Activated CD8-positive, alpha-beta memory T cell treated with anti-CD3 and anti-CD28 coated beads, Interleukin-2, amount 50 U/mL, for 48 hours (primary cell): ENCODE data around the gene ABAT.
"Not testable (repeated sequence)": the region's sequence is repeated elsewhere in the genome, so short reads cannot be mapped to it uniquely, and the experiment has no call there.

Source experiments
- DNase-seq: peaks from one replicate; pipeline ENCODE4 v3.0.0-alpha.2; 2020

Gene ABAT

DNA sequence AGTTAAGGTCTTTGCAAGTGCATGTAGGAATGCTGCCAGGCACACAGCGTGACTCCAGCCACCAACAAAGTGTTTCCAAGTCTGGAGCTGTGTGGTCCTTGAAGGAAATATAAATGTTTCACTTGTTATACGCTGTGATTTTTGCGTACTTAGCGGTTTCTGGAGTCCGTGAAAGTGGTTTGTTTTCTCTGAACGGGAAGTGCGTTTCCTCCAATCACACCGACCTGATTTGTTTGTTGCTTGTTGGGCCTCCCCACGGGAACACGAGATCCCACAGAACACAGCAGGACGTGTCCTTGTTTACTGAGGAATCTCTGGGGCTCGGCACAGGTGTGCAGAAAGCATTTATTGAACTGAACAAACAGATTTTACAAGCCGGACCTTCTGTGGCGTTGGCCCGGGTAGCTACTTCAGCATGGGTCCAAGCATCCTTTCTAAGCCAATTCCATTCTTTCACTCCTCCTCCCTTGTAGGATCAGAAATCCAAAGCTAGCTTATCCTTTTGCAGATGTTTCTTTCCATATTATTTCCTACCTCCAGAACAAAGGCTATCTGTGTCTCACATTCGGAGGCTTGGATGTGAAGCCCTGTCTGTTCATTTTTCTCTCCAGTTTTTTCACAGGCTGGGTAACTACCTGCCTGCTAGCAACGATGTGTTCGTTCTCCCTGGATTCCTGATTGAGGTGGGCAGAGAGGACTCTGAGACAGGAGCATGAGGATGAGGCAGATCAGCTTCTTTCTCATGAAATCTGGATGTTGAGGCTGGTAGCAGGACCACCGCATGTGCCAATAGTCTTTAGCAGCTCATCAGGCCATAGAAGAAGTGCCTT is 44.6 kb downstream of the ABAT start:
- no peak for DNase-seq

DNA sequence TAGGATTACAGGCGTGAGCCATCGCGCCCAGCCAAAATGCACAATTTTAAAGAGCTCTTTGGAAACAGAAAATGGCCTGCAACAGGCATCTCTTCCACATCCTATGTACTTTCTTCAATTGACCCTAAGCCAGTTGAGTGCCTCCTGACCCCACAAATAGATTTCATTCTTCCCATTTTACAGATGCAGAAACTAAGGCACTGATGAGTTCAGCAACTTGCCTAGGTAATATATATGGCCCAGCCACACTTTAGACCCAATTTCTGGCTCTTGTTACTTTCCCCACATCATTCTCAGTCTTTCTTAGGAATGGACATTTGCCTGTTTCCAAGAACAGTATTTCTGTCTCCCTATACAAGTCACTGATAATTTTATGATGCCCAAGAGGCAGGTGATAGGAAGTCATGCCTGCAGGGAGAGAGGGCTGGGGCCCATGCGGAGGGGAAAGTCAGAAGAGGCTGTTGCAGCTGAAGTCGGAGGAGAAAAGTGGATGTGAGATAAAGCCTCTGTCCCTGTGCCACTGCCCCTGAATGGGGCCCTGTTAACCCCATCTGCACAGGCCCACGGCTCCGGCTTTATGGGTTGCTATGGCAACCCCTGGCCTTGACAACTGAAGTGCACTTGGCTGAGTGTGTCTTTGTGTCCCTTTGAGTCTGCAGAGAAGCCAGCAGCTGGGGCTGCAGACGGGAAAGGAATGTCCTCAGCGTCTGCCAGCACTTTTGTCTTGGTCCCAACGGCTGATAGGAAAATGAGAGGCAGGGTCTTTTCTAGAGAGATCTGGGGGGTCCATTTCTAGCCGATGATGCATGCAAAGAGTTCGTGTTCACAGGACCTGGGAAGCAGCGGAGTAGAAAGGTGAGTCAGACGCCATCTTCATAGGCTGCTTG is 45.9 kb downstream of the ABAT start:
- no peak for DNase-seq

DNA sequence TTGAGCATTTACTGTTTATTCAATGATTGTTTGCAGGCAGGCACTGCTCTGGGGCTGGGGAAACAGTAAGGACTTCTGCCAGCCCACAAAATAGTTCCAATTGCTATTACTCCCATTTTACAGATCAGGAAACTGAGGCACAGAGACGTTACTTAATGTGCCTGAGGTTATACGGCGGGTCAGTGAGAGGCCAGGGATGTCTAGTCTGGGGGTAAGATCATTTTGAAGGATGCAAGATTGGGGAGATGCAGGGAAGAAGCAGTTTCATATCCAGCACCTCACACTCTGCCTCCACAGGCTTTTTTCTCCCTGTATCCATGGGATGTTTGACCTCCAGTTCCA is 46.5 kb downstream of the ABAT start:
- DNase-seq: no peak

DNA sequence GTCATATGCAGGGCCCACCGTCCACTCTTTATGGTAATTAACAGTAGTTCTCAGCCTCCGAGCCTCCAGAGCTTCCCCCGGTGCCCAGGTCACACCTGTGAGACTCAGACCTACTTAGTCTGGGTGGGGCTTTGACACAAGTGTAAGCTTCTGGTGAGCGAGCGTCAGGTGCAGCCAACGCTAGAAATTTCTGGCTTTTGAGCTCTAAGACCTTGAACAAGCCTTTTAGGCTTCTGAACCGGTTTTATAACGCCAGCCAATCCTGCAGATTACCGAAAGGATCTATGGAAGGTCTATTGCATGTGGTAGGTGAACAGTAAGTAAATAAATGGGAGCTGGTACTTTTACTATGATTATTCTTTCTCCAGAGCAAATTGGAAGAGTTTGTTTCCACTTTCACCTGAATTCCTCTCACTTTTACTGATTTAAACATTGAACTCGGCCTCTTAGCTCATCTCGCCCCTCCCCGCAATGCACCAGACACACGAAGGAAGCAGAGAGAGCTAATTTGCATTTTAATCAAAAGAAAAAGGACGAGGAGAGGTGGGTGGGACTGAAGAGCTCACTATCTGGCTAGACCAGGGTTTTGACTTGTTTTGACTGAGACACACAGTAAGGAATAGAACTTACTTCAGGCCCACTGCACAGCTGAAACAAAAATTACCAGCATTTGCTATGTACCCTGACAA is 47.1 kb downstream of the ABAT start:
- no peak for DNase-seq

DNA sequence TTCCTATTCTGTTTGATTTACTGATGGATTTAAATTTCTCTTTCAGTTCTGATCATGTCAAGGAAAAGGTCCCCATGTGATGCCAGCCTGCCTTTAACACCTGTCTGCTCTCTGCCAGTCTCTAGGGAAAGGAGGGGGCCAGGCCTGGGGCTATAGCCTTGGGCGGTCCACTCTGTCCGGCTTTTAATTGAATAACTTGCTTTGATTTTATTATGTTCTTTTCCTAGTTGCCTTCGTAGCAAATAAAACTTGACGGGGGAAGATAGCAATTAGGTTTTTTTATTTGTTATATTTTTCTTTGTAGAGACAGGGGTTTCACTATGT is 47.6 kb downstream of the ABAT start:
- DNase-seq: no peak

DNA sequence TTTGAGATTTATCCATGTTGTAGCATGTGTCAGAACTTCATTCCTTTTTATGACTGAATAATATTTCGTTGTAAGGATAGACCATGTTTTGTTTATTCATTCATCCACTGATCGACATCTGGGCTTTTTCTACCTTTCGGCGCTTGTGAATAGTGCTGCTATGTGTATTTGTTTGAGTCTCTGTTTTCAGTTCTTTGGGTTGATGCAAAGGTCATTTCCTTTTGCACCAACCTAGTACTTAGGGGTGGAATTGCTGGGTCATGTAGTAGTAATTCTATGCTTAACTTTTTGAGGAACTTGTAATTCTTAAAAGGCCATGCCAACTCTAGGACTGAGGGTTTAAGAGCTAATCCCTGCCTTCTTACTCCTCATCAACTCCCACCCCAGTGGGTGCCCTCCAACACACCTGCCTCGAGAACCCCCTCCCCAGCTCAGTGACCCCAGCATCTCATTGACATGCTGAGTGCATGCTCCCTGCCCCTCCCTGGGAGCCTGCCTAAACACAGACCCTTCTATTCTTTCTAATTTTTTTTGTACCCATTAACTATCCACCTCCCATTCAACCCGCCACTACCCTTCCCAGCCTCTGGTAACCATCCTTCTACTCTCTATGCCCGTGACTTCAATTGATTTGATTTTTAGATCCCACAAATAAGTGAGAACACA is 51.2 kb downstream of the ABAT start:
- no peak for DNase-seq

DNA sequence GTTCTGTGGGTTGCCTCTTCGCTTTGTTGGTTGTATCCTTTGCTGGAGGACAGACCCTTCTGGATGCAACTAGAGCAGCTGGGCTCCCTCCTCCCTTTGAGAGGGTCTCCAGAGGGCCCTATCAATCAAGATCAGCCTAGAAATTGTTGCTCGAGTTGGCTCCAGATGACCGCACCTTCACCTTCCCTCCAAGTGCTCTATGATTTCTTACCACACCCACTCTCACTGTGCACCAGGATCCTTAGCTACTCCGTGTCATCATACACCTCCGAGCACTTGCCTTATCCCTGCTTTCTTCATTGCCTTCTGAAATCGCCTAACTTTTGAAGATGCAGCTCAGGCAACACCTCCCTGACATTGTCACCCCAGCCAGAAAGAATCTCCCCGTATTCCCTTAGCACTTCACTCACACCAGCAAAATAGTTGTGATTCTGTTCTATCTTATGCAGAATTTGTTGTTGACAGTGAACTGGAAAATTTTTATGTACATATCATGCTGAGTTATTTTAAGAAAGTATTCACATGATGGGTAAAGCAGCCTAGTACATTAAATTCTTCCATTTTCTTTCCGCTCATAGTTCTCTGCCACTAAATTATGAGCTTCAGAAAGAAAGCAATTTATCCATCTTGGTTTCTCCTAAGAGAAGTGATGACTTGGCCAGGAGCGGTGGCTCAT is 52.9 kb downstream of the ABAT start:
- no peak for DNase-seq

DNA sequence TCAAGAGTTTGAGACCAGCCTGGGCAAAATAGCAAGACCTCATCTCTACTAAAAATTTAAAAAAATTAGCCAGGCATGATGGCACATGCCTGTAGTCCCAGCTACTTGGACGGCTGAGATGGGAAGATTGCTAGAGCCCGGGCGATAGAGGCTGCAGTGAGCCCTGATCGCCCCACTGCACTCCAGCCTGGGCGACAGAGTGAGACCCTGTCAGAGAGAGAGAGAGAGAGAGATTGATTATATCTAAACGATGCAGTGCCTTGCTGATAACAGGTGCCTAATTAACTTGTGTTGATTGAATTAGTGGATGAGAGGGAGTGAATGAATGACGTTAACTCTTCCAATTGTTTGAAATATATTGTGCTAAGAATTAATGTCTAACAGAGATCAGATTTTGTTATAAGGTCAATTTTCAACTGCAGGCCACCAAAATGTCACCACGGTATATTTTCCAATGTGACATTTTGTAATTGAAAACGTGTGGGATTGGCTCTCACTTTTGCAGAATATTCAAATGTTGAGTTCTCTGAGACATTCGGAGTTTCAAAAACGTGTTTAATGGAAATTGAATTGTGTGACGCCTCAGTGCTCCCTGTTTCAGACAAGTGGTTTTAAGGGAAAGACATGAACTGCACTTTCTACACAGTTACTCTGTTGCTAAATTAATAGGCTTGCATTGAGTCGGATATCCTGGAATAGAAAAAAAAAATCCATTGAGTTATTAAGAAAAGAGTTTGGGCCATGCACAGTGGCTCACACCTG is 53.6 kb downstream of the ABAT start:
- no peak for DNase-seq

DNA sequence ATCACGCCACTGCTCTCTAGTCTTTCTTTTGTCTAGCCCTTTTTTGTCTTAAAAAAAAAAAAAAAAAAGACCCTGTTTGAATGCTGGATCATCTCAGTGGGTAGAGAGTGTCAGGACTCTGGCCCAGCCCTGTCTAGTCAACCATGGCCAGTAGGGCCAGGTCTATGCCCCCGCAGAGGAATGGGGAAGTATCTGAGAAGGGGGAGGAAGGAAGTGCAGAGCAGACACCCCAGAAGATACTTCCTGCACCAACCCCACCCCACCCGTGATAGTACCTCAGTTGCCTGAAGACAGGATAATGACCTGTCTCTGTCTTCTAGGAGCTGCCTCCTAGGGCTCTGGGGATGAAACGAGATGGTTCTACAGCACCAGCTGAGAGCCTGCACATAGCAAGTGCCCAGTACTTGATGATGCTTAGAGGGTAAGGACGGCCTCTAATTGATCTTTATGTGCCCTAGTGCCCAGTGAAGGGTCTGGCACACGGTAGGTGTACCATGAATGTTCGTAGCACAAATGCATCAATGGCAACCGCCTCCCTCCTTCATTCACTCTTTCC is 55.4 kb downstream of the ABAT start:
- DNase-seq: no peak

DNA sequence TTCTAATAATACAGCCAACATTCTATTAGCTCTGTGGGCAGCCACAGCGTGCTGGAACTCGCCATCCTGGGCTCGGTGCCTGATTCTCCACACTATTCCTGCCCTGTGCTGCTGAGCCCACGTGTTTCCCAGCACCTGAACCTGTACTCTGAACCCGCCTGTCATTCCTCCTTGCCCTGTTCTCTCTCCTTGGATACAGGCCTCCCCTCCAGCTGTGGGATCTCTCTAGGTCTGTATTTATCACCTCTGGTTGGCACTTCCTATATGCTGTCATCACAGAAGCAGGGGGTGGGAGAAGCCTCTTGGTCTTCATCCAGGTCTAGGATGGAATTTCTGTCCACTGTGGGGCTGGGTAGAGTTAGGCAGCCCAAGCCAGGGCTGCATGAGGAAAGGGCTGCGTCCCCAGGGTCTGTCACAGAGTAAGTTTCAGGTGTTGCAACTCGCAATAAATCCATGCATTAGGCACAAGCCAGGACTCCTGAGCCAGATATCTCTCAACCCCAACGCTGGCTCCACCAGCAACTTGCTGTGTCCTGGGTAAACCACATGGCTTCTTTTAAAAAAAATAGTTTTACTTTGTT is 56.0 kb downstream of the ABAT start:
- no peak for DNase-seq

DNA sequence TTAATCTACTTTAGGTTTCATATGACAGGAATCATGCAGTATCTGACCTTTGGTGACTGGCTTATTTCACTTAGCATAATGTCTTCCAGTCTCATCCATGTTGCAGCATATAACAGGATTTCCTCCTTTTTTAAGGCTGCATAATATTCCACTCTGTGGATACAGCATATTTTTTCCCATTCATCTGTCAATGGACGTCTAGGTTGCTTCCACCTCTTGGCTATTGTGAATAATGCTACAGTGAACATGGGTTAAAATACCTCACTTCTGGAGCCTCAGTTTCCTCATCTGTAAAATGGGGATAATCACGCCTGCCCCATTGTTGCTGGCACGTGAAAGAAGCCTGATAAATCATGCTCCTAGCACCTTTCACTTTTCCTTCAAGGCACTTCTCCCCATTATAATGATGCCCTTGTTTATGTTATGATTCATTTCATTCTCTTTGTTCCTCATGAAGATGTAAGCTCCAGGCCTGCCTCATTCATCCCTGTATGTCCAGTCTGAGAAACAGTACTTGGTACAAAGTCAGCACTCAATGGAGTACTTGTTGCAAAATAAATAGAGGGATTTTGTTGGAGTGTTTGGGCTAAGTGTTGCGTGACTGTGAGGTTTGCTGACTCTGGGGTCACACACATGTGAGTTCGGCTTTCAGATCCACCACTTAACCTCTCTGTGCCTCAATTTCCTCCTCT is 59.6 kb downstream of the ABAT start:
- no peak for DNase-seq

DNA sequence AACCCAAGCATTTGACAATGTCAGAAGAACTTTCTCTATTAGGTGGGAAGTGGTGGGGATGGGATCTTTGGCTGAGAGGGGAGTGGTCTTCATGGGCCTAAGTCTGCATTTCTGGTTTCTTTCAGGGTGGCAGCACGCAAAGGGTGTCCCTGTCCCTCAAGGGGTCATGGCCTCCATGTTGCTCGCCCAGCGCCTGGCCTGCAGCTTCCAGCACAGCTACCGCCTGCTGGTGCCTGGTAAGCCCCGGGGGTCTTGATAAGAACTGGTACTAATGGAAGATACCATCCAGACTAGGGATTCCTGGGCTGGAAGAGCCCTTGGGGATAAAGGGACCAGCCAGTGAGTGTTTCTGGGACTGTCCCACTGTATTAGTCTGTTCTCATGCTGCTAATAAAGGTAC is 61.2 kb downstream of the ABAT start:
- no peak for DNase-seq

DNA sequence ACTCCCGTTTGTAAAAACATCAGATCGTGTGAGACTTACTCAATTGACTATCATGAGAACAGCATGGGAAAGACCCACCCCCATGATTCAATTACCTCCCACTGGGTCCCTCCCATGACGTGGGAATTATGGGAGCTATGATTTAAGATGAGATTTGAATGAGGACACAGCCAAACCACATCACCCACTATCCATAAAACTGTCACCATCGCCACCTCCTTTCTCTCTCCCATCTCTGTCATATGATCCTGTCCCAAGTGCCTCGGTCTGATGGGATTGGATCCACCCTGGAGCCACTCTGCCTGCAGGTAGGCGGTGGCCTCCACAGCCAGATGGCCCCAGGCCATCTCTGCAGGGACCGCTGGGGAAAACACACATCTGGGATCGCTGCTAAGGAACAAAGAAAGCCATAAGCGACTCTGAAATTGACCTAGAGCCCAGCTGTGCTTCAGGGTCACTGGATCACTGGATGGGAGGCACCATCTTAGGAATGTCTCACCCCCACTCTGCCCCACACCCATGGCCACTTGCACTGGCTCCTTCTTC is 61.8 kb downstream of the ABAT start:
- DNase-seq: no peak

DNA sequence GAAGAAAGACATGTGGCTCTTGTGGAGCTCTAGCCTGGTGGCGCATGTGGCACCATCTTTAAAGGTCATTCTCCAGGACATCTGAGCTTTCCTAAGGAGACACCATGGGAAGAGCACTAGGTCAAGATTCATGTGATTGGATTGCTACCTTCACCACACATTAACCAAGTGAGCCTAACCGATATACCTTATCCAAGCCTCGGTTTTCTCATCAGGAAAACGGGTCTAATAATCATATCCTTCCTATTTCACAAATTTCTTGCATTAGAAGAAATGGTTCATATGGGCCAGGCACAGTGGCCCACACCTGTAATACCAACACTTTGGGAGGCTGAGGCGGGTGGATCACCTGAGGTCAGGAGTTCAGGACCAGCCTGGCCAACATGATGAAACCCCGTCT is 64.7 kb downstream of the ABAT start:
- DNase-seq: no peak

DNA sequence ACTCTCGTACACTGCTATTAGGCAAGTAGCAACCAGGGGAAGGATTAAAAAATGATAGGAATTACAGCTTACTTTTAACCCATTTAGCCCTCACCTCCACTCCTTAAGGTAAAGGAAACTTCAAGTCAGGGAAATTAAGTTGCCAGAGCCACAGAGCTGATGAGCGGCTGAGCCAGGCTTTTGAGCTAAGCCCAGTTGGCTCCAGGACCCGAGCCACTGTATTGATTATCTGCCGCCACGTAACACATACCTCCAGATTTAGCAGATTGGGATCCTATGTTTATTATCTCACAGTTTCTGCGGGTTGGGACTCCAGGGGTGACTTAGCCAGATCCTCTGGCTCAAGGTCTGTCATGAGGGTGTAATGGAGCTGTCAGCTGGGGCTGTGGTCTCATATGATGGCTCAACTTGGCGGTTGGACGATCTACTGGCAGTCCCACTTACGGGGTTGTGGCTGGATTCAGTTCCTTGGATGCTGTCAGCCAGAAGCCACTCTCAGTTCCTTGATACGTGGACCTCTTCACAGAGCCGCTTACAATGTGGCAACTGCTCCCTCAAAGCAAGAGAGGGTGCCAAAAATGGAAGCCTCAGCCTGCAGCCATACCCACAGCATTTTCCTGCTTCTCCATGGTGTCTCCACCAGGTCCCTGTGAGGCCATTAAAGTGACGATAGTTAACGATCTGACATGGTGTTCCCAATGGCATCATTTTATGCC is 65.7 kb downstream of the ABAT start:
- no peak for DNase-seq

DNA sequence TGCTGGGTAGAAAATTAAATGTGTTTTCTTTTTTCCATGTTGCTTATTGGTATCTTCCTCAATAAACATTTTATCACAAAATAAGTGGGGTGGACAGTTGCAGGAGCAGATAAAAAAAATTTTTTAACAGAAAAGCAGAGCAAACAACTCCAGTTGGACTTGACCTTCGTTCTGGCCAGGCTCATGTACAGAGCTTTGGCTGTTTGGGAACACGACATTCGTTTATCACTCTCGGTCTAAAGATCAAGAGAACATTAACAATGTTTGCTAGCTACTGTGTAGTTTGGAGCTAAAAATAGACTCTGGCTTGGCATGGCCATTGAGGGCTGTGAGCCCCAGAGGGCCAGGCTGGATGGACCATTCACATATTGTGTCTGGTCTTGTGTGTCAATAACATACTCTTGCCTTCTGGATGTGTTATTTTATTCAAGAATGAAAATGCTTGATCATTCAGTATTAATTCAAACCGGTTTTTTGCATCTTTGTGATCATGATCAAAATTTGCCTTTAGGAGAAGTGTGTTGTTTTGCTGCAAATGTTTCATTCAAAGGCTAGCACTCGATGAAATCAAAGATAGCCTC is 66.4 kb downstream of the ABAT start:
- DNase-seq: no peak

DNA sequence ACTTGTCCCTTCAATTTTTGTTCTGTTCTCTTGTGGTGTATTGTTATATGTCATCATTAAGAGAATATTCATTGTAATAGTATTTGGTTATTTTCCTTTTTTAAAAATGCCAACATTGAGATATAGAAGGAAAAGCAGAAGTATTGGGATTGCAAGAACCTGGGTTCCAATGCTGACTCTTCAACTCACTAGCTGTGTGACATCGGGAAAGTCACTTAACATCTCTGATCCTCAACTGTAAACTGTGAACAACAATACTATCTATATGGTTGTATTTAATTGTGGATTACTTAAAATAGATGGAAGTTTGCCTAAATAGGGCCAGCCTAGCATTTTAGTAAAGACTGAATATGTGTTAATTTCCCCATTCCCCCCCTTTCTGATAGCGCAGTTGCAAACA is 67.2 kb downstream of the ABAT start:
- DNase-seq: no peak

DNA sequence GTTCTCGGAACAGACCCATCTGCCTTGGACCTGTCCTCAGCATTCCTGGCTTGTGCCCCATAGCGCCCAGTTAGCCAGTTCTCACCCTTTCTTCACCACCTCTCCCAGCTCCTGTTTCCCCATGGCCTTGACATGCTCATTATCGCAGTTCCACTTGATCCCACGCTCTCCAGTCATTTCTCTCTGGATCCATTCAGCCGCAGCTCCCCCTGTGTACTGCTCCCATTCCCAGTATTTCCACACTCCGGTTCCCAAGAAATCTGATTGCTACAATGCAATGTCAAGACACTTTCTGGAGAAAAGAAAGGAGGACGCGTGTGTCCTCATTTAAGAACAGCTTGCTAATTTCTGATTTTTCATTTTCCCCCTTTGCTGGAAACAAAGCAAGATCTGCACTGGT is 67.7 kb downstream of the ABAT start:
- DNase-seq: no peak

DNA sequence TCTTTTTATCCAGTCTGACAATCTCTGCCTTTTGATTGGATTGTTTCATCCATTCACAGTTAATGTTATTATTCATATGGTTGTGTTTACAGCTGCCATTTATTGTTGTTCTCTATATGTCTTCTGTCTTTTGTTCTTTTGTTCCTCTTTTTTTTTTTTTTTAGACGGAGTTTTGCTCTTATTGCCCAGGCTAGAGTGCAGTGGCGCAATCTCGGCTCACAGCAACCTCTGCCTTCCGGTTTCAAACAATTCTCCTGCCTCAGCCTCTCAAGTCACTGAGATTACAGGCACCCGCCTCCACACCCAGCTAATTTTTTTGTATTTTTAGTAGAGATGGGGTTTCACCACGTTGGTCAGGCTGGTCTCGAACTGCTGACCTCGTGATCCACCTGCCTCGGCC is 74.5 kb downstream of the ABAT start:
- DNase-seq: not testable (repeated sequence)
